ENCODE data around the gene AMD1. TPM values are rescaled to one million over a fixed set of nuclear protein-coding genes. Genes with fewer than 3 reads are reported as not detected.

AMD1 gene
- total and polyA plus RNA-seq, 9 of the 15 experiments (the other 6 are each of a cell fraction or from before 2014, with no cell fraction given): 60.0 to 151 (median 85.6) TPM

DNA sequence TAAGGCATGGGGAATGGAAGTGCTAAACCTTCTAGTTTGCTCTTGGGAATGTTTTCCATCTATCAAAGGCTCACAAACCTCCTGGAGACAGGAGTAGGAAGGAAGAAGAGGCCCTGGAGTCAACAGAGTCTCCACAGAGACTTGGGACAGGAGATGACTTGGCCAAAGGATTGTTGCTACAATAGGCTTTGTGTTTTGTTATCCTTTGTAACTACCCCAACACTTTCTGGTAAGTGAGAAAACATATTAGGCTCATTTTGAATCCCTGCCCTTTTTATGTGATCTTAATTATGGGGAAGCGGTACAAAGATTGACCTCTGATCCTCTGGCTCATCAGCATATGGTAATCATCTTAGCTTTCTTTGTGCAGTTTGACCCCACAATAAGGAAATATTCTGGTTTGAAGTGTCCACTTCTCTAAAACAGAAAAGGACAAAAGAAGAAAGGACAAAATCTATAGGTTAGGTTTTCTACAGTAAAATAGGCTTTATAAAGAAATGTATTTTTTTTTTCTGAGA is 59.9 kb downstream of the AMD1 start:
- Histone ChIP-seq H3K79me2 (ENCODE audit: control insufficient read depth, insufficient read depth, low read length) (no peaks in the 10 kb centered on the region), H3K4me1 (replicated peaks in 1 of 2; ENCODE audit: control insufficient read depth in 2 of 2, insufficient read depth in 2 of 2, low read length in 2 of 2) (peaks cover 4 to 9% of the 10 kb centered on the region in 2 experiments; a peak in 4 of 5 replicates), H2AFZ (ENCODE audit: low read depth, low read length) (0 out of 2 replicates have a peak overlapping the region, but pooled peaks have one; percentile 11), H3K9ac (ENCODE audit: insufficient read depth in 1 of 2, low read depth in 2 of 2, low read length in 2 of 2) (no peak overlapping the region), H3K9me1 (ENCODE audit: control insufficient read depth, insufficient read depth, low read length) (no peaks in the 10 kb centered on the region), H3K9me3 (replicated peaks; ENCODE audit: control insufficient read depth, insufficient read depth, low read depth, low read length) (no peaks in the 10 kb centered on the region; the same call in 1 of the 2 replicates), H3K27me3 (ENCODE audit: control insufficient read depth in 2 of 2, insufficient read depth in 2 of 2, low read length in 2 of 2) (no peaks in the 10 kb centered on the region), H3K27ac (ENCODE audit: extremely low read depth, low read depth, low read length) (no peak overlapping the region), H3K4me3 (no peak overlapping the region), H4K20me1 (replicated peaks; ENCODE audit: control insufficient read depth, insufficient read depth, low read length) (no peaks in the 10 kb centered on the region), H3K4me2 (ENCODE audit: insufficient read depth, low read length) (no peak overlapping the region), H3K36me3 (ENCODE audit: control insufficient read depth, insufficient read depth, low read length) (no peaks in the 10 kb centered on the region)
- TF ChIP-seq ARNT (IDR thresholded peaks at IDR 0.05) (no peak), ARID2 (IDR thresholded peaks at IDR 0.05) (no peak), TEAD4 (IDR thresholded peaks at IDR 0.05; ENCODE audit: low read length) (no peak), TEAD4 (CRISPR knock-in tag; IDR thresholded peaks at IDR 0.05; ENCODE audit: borderline replicate concordance) (no peak), TCF7 (IDR thresholded peaks at IDR 0.05; ENCODE audit: borderline replicate concordance) (no peak), PRPF4 (IDR thresholded peaks at IDR 0.05; ENCODE audit: insufficient read depth, low read depth, low read length, poor library complexity, severe bottlenecking) (no peak)
- TF ChIP-seq, protein P1, sequence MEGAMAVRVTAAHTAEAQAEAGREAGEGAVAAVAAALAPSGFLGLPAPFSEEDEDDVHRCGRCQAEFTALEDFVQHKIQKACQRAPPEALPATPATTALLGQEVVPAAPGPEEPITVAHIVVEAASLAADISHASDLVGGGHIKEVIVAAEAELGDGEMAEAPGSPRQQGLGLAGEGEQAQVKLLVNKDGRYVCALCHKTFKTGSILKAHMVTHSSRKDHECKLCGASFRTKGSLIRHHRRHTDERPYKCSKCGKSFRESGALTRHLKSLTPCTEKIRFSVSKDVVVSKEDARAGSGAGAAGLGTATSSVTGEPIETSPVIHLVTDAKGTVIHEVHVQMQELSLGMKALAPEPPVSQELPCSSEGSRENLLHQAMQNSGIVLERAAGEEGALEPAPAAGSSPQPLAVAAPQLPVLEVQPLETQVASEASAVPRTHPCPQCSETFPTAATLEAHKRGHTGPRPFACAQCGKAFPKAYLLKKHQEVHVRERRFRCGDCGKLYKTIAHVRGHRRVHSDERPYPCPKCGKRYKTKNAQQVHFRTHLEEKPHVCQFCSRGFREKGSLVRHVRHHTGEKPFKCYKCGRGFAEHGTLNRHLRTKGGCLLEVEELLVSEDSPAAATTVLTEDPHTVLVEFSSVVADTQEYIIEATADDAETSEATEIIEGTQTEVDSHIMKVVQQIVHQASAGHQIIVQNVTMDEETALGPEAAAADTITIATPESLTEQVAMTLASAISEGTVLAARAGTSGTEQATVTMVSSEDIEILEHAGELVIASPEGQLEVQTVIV (CRISPR knock-in tag; IDR thresholded peaks at IDR 0.05; ENCODE audit: borderline replicate concordance): no peak
- TF ChIP-seq, protein P2, sequence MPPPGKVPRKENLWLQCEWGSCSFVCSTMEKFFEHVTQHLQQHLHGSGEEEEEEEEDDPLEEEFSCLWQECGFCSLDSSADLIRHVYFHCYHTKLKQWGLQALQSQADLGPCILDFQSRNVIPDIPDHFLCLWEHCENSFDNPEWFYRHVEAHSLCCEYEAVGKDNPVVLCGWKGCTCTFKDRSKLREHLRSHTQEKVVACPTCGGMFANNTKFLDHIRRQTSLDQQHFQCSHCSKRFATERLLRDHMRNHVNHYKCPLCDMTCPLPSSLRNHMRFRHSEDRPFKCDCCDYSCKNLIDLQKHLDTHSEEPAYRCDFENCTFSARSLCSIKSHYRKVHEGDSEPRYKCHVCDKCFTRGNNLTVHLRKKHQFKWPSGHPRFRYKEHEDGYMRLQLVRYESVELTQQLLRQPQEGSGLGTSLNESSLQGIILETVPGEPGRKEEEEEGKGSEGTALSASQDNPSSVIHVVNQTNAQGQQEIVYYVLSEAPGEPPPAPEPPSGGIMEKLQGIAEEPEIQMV (tag; conservative IDR thresholded peaks at IDR 0.05; ENCODE audit: low read depth): no peak
- TF ChIP-seq, protein P3, sequence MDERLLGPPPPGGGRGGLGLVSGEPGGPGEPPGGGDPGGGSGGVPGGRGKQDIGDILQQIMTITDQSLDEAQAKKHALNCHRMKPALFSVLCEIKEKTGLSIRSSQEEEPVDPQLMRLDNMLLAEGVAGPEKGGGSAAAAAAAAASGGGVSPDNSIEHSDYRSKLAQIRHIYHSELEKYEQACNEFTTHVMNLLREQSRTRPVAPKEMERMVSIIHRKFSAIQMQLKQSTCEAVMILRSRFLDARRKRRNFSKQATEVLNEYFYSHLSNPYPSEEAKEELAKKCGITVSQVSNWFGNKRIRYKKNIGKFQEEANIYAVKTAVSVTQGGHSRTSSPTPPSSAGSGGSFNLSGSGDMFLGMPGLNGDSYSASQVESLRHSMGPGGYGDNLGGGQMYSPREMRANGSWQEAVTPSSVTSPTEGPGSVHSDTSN (CRISPR knock-in tag; IDR thresholded peaks at IDR 0.05; ENCODE audit: low read depth): no peak
- TF ChIP-seq, protein P3 (tag; conservative IDR thresholded peaks at IDR 0.05; ENCODE audit: low read depth): no peak
- ChIA-PET CTCF (ENCODE audit: low intra/inter-chr PET ratio) (no interaction called here), POLR2A (interaction anchor here (0.7 to 2.6 kb wide), 2 partner anchors 59 to 167 kb away, joined by 4 to 13 read pairs; partner anchors contain the start of gene AMD1)
- 59% methylated on average over 1 of the region's 1 CpG for WGBS (ENCODE audit: insufficient coverage, low coverage, missing lambda C conversion rate)
- no TSS peak for BruUV-seq (replicated peaks)
- ATAC-seq (no peak), DNase-seq (ENCODE audit: extremely low read depth in 1 of 4, low spot score in 3 of 4) (no peak), FAIRE-seq (no peak)
- in situ Hi-C loops (cut with MboI) (no loop called here), intact Hi-C loops (cut with micrococcal nuclease) (no loop called here)
